Stimulated activated CD4-positive, alpha-beta T cell treated with anti-CD3 and anti-CD28 coated beads, Interleukin-12 subunit alpha, Interleukin-12 subunit beta, amount 100 ng/mL, for 4 hours (primary cell): ENCODE data around the gene SORL1.
"Not testable (repeated sequence)": the region's sequence is repeated elsewhere in the genome, so short reads cannot be mapped to it uniquely, and the experiment has no call there.

Experiments used
- DNase-seq: peaks from one replicate; pipeline ENCODE4 v3.0.0-alpha.2; 2020

SORL1 gene, protein sequence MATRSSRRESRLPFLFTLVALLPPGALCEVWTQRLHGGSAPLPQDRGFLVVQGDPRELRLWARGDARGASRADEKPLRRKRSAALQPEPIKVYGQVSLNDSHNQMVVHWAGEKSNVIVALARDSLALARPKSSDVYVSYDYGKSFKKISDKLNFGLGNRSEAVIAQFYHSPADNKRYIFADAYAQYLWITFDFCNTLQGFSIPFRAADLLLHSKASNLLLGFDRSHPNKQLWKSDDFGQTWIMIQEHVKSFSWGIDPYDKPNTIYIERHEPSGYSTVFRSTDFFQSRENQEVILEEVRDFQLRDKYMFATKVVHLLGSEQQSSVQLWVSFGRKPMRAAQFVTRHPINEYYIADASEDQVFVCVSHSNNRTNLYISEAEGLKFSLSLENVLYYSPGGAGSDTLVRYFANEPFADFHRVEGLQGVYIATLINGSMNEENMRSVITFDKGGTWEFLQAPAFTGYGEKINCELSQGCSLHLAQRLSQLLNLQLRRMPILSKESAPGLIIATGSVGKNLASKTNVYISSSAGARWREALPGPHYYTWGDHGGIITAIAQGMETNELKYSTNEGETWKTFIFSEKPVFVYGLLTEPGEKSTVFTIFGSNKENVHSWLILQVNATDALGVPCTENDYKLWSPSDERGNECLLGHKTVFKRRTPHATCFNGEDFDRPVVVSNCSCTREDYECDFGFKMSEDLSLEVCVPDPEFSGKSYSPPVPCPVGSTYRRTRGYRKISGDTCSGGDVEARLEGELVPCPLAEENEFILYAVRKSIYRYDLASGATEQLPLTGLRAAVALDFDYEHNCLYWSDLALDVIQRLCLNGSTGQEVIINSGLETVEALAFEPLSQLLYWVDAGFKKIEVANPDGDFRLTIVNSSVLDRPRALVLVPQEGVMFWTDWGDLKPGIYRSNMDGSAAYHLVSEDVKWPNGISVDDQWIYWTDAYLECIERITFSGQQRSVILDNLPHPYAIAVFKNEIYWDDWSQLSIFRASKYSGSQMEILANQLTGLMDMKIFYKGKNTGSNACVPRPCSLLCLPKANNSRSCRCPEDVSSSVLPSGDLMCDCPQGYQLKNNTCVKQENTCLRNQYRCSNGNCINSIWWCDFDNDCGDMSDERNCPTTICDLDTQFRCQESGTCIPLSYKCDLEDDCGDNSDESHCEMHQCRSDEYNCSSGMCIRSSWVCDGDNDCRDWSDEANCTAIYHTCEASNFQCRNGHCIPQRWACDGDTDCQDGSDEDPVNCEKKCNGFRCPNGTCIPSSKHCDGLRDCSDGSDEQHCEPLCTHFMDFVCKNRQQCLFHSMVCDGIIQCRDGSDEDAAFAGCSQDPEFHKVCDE (N-terminal part only)

DNA sequence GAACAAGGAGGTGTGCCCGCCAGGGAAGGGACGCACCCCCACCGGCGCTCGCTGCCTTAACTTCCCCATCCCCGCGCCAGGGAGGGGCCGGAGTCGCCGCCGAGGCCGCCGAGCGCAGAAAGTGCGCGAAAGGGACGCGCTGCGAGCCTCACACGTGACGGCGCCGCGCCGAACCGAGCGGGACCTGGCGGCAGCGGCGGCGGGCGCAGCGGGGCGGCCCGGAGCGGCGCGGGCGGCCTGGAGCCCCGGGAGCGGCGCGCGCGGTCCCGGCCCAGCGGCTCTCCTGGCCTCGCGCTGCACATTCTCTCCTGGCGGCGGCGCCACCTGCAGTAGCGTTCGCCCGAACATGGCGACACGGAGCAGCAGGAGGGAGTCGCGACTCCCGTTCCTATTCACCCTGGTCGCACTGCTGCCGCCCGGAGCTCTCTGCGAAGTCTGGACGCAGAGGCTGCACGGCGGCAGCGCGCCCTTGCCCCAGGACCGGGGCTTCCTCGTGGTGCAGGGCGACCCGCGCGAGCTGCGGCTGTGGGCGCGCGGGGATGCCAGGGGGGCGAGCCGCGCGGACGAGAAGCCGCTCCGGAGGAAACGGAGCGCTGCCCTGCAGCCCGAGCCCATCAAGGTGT lies at the start of gene SORL1:
Gene SORL1, plus strand, starts transcription at position 329 of the 623 bp plus-strand sequence. Its CDS starts 18 bp downstream, at position 347.
- peak; percentile 73 for DNase-seq

DNA sequence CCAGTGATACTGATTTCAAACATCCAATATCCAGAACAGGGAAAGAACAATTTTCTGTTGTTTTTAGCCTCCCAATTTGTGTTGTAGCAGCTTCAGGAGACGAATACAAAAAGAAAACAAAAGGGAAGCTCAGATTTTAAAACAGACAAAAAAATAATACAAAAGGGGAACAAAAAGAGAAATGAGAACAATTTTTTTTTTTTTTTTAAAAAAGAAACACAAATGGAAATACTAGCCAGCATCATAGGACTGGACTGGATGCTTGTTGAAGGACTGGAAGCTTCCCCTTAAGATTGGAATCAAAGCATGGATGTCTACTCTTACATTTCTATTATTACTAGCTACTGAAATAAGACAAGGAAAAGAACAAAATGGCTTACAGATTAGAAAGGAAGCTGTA lies 46.5 kb upstream of the SORL1 start:
- no peak for DNase-seq

DNA sequence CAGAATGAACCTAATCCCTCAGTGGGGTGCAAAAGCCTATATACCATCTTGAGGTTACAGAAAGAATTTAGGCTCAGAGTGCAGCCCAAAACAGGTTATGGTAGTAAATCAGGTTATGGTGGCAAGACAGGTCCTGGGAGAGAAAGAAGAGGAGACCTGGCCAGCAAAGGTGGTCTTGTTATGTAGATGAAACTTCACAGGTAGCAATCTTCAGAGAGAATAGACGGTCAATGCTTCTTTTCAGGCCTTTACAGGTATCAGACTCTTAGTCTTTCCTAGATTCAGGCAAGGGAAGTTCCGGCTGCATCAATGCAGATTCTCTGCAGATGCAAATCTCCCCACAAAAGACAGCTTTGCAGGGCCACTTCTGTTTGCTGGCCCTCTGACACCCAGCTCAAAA lies 45.8 kb upstream of the SORL1 start:
- DNase-seq: no peak

DNA sequence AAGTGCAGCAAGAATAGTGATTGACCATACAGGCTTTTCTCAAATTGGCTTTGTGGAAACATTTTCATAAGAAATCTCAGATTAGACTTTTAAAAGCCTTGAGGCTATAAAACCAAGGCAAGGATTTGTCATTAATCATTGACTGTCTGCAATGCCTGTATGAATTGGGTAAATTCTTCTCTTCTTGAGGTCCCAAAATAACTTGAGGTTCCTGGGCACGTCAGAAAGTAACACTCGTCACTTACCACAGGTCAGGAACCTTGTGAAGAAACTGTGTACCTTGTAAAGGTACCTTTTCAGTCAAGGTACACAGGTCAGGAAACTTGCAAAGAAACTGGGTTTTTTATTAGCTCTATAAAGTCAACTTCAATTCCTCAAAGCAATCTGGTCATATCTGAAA lies 43.3 kb upstream of the SORL1 start:
- no peak for DNase-seq

DNA sequence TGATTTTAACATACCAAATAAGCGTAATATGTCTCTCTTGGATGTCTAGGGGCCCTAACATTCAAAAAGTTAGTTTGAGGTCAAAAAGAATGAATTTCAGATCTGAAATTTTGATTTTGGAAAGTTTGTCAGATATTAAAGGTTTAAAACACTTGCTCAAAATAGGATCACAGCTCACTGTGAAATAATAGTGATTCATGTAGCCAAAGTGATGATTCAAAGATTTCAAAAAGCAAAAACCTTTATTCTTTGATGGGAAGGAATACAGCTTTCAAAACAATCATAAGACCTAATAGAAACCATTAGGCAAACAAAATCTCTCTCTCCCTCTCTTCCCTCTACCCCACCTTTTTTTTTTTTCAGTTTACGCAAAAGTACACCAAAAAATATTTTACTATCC lies 42.1 kb upstream of the SORL1 start:
- DNase-seq: not testable (repeated sequence)

DNA sequence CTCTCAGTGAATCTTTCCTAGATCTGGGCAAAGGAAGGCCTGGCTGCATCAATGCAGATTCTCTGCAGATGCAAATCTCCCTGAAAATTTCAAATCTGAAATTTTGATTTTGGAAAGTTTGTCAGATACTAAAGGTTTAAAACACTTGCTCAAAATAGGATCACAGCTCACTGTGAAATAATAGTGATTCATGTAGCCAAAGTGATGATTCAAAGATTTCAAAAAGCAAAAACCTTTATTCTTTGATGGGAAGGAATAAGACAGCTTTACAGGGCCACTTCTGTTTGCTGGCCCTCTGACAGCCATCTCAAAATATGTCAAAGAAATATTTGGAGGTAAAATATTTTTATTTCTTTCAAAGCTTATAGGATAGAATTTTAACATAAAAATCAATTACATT lies 40.8 kb upstream of the SORL1 start:
- DNase-seq: not testable (repeated sequence)

DNA sequence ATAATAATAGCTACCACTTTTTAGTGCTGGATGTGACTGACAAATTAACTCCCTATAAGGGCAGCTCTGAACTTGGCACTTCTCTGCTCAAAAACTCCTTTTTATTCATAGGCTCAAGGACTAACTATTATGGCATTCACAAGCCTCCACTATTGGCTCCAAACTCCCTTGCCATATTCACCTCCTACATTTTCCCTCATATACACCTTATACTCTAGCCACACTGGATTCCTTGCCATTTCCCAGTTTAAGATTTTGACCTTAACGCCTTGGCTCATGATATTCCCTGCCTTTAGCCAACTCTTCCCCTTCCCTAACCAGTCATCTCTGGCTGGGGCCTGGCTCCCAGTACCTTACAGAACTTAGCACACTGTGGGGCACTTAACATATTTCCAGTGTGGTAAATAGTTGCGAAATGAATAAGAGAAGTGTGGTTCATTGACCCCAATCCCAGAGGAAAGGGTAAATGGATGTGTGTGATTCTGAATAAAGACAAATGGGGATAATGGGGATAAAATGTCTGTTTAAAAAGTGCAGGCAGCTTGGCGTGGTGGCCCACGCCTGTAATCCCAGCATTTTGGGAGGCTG lies 40.0 kb upstream of the SORL1 start:
- no peak for DNase-seq

DNA sequence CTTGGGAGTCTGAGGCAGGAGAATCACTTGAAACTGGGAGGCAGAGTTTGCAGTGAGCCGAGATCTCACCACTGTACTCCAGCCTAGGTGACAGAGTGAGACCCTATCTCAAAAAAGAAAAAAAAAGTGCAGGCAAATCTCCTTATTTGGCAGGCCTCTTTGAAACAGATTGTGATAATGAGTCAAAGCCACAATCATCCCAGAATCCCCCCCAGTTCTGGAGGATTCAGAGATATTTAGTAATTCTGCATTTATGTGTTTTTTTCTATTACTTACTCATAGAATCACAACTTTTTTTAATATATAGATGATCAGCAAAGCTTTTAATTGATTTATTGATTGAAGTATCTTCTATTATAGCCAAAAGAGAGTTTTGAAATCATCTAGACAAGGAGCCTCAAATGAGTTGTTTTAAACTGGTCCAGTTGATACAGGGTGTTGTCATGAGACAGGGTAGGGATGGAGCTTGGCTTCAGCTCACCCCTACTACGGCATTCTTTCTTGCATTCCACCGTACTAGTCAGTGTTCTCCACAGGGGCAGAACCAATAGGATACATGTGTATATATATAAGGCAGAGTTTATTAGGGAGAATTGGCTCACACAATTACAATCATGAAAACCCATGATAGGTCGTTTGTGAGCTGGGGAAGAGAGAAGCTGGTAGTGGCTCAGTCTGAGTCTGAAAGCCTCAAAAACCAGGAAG lies 39.3 kb upstream of the SORL1 start:
- no peak for DNase-seq

DNA sequence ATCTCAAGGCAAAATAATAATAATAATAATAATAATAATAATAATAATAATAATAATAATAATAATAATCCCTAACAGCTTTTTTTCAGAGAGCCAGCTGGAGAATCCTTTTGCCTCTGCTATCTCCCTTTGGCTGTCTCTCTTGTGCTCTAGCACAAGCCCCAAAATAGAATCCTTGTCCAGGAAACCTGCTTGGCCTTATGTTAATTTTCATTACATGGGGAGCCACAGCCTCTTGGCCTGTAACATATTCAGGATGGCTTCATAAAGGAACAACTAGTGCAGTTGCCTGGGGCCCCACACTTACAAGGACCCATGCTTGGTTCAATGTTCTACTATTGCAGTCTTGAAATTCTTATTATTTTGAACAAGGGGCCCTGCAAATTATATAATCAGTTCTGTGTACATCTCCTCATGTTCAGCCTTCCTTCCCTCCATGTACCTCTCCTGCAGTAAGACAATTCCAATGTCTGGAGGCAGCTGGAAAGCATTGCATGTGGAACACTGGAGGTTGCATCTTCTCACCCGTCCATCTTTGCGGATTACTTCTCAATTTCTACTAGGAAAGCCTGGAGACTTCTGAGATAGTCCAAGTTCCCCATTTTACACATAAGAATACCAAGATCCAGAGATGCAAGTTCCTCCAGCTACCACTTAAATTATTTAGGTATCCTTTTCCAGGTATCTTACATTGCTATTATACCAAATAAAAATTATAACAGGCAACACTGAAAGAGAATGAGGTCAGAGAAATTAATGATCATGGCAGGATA lies 37.8 kb upstream of the SORL1 start:
- DNase-seq: no peak

DNA sequence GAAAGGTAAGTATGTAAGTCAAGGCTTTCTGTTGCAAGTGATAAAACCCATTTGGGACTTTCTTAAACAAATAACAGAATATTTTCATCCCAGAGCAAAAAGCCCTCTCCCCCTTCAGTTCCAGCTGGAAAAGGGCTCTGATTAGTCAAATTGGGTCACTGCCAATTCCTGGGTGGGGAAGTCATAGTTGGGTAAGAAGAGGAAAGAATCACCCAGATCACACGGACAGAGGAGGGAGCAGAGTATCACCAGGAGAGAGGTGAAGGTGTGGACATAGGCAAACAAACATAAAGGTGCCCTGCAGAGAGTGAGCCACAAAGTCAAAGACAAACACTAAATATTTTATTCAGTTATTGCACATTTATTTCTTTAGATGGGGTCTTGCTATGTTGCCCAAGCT lies 36.3 kb upstream of the SORL1 start:
- no peak for DNase-seq

DNA sequence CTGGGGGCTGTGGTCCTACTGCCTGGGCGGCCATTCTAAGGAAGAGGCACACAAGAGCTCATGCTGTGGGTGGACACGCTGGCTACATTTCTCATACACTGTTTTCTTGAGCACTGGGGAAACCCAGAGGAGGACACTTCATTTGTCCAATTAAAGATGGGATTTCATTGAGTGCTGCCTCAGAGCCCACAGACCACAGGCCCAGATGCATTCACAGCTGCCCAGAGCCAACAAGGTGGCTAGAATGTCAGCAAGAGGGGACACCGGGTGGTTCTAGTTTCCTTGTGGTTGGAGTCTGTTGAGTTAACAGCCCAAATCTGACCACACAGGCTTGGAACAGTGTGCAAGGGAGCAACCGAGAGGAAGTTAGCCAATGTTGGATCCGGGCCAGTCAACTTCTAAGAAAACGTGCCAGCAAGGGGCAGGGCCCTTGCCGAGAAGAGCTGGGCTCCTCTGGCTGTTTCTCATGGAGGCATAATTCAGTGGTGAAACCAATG lies 35.0 kb upstream of the SORL1 start:
- DNase-seq: peak; percentile 11

DNA sequence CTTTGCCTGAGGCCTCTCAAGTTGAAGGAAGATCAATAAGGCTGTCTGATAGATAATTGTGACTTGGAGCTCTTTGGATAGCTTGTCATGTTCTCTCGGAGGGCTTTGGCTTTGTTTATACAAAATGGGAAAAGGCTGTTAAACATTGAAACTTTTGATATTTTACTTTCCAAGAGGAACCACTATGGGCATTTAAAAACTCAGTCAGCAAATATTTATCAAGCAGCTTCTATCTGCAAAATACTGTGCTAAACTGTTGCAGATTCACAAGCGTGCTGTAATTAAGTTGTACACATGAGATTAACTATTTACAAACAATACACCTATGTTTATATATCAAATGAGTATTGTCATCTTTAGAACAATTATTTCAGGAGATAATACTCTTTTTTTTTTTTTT lies 34.5 kb upstream of the SORL1 start:
- no peak for DNase-seq

DNA sequence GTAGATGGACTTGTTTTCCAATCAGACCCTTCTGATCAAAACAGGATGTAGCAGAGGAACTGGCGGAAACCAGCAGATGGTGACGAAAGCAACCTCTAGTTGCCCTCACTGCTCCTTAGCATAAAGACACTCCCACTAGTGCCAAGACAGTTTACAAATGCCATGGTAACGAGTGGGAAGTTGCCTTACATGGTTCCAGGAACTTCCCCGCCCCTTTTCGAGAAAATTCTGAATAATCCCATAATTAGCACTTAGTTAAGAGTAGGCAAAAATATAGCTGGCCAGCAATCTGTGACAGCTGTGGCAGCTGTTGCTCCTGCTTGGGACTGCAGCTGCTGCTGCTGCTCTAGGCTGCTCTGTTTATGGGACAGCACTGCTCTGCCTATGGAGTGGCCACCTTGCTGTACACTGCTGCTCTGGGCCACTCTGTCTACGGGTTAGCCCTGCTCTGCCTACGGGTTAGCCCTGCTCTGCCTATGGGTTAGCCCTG lies 33.4 kb upstream of the SORL1 start:
- no peak for DNase-seq

DNA sequence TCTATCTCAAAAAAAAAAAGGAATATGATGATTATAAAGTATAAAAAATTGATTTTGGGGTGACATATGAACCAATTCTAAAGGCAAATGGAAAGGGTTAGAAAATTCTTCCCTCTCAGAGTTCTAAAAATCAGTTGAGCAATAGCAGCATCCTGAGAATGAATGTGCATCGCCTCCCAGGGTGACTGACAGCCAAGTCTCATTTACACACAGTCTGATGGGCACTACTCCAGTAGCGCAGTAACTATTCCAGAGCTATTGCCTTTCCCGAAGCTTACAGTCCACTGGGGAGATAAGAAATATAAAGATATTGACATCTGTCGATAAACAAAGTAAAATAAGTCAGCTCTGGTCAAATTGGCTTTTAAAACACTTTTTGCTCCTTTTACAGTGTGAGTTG lies 32.3 kb upstream of the SORL1 start:
- no peak for DNase-seq

DNA sequence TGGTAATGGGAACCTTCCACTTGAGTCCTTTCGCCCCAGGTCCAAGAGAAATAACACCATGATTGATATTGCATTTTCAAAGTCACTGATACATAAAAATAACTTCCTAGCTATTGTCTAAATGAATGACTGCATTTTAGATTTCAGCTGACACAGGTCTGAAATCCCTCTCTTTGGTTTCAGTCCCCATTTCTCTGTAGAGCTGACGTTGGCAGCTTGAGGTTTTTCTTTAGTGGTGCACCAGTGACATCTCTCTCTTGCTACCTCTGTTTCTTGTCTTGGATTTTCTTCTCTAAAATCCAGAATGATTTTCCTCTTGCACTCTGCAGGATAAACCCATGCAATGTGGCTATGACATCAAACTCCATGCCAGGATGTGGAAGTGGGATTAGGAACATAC lies 31.7 kb upstream of the SORL1 start:
- DNase-seq: no peak

DNA sequence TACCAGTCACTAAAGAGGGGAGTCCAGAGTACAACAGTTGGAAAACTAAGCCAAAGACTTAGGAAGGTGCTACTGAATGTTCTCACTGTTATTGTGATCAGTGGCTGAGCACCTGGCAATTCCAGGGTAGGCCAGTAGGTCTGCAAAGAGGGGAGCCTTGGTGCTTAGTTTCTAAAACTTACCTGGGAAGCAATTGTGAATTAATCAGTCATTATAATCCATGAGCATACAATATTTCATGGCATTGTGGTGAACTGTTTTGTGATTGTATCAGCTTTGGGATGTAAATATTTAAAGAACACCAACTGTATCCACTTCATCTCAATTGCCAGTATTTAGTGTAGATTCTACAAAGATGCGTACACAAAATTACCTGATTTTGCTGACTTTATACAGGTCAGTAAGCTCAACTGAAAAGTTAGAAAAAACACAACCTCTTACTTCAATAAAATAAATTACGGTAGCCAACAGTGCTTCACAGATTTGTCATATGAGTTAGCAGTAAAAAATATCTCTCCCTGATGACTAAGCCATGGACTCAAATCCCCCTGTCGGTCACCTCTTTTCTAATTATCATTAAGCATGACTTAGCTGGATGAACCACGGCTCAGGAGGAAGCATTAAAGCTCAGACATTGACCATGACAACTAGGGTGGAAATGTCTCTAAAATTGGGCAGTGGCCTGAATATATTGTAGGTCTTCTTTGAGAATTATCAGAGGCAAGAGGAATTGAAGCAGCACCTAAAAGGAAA lies 30.8 kb upstream of the SORL1 start:
- no peak for DNase-seq

DNA sequence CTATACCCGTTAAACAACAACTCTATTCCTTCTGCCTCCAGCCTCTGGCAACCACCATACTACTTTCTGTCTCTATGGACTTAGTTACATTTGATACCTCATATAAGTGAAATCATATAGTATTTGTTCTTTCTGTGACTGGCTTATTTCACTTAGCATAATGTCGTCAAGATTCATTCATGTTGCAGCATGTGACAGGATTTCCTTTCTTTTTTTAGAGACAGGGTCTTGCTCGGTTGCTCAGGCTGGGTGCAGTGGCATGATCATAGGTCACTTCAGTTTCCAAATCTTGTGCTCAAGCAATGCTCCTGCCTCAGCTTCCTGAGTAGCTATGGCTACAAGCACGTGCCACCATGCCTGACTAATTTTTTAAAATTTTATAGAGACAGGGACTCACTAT lies 29.4 kb upstream of the SORL1 start:
- no peak for DNase-seq

DNA sequence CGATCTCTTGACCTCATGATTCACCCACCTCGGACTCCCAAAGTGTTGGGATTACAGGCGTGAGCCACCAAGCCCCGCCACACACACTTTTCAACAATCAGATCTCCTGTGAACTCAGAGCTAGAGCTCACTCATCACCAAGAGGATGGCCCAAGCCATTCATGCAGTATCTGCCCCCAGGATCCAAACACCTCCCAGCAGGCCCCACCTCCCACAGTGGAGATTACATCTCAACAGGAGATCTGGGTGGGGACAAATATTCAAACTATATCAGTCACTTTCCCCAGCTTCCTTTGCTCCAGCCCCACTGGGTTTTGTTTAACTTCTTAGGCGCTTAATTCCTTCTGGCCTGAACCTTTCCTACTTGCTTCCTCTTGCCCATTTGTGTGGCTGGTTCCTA lies 26.3 kb upstream of the SORL1 start:
- no peak for DNase-seq
